Measurements from ENCODE around the gene LCLAT1.
A peak's percentile ranks its signal among the peaks of the same experiment; 100 is the strongest.

Gene LCLAT1

DNA sequence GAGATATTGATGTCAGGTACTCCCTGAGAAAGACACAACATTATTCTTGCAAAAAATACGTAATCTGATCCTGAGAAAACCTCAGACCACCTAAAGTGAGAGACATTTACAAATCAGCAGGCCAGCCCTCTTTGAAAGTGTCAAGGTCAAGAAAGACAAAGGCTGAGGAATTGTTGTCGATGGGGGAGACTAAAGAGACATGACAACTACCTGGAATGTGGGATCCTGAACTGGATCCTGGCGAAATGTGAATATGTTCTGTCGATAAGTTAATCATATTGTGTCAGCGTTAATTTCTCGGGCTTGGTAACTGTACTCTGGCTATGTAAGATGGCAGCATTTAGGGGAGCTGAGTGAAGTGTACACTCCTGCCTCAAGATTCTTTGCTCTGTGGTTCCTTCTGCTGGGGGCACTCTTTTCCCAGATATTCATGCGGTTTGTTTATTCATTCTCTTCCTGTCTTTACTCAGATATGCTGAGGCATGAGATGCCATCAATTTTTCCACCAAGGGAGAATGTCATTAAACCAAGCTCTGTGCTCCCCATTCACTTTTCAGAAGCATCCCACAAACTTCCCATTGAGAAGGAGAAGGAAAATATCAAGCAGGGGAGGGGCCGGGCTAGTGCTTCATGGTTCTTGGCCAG lies 205.3 kb downstream of the LCLAT1 start:
- ChIA-PET POLR2A (no interaction called here), CTCF (interaction anchor here (0.6 to 3.2 kb wide), 3 partner anchors 59 to 488 kb away, joined by 5 to 14 read pairs (median 6); no protein-coding TSS in a partner anchor)
- Histone ChIP-seq H3K27ac (ENCODE audit: extremely low read depth, low read depth, low read length) (no peak overlapping the region), H3K4me1 (ENCODE audit: control insufficient read depth, insufficient read depth, low read length) (no peaks in the 10 kb centered on the region), H3K4me3 (ENCODE audit: low read depth, low read length) (no peak overlapping the region), H3K9me3 (ENCODE audit: control insufficient read depth, insufficient read depth, low read depth, low read length) (no peaks in the 10 kb centered on the region), H3K36me3 (ENCODE audit: control insufficient read depth in 2 of 2, insufficient read depth in 1 of 2, low read length in 2 of 2) (no peaks in the 10 kb centered on the region)
- TF ChIP-seq MYNN (tag by site-specific recombination; IDR thresholded peaks at IDR 0.05; ENCODE audit: borderline replicate concordance) (no peak), ZNF121 (tag by site-specific recombination; IDR thresholded peaks at IDR 0.05) (no peak), ZNF404 (tag by site-specific recombination; IDR thresholded peaks at IDR 0.05) (no peak), ZNF248 (tag by site-specific recombination; IDR thresholded peaks at IDR 0.05) (no peak), ZNF658 (tag by site-specific recombination; IDR thresholded peaks at IDR 0.05) (no peak), ZNF629 (tag by site-specific recombination; IDR thresholded peaks at IDR 0.05) (no peak), ZNF354C (tag by site-specific recombination; IDR thresholded peaks at IDR 0.05; ENCODE audit: borderline replicate concordance, low read depth) (no peak), ZNF146 (tag by site-specific recombination; IDR thresholded peaks at IDR 0.05) (no peak), SCRT2 (tag by site-specific recombination; IDR thresholded peaks at IDR 0.05) (no peak), ZIC2 (tag by site-specific recombination; IDR thresholded peaks at IDR 0.05) (no peak), ZNF701 (tag by site-specific recombination; IDR thresholded peaks at IDR 0.05) (no peak), KLF1 (tag by site-specific recombination; IDR thresholded peaks at IDR 0.05) (no peak), ZNF837 (tag by site-specific recombination; IDR thresholded peaks at IDR 0.05) (no peak), ZFP37 (tag by site-specific recombination; IDR thresholded peaks at IDR 0.05) (no peak), ZNF623 (tag by site-specific recombination; IDR thresholded peaks at IDR 0.05) (no peak)

DNA sequence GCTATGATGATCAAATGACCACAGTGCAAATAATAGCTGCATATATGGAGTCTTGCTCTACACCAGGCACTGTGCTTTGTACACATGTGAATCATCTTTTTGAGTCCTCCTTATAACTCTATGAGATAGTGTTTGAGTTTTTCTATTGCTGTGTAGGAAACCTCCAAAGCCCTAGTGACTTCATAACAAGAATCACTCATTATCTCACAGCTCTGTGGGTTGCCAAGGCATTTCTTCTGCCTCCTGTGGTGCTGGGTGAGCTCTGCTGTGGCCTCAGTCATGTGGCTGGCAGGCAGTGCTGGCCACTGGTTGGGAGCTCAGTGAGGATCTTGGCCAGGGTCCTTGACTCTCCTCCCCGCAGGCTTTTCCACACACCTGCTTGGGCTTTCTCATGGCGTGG lies 206.8 kb downstream of the LCLAT1 start:
- ChIA-PET CTCF (interaction anchor here (0.6 to 3.2 kb wide), 6 partner anchors 58 to 745 kb away, joined by 3 to 14 read pairs (median 4); no protein-coding TSS in a partner anchor), POLR2A (interaction anchor here (0.5 kb wide), 1 partner anchor 450 kb away, joined by 3 read pairs; no protein-coding TSS in a partner anchor)
- TF ChIP-seq ZNF560 (tag by site-specific recombination; IDR thresholded peaks at IDR 0.05; ENCODE audit: borderline replicate concordance) (no peak), ZNF776 (tag by site-specific recombination; IDR thresholded peaks at IDR 0.05; ENCODE audit: borderline replicate concordance) (no peak), ZNF473 (tag by site-specific recombination; IDR thresholded peaks at IDR 0.05) (no peak), GLI2 (tag by site-specific recombination; IDR thresholded peaks at IDR 0.05; ENCODE audit: borderline replicate concordance, low read depth) (no peak), HOXC10 (CRISPR knock-in tag; IDR thresholded peaks at IDR 0.05) (no peak), GLIS1 (tag by site-specific recombination; IDR thresholded peaks at IDR 0.05) (0 out of 2 replicates have a peak, but pooled peaks have one; percentile 9), ZIC2 (tag by site-specific recombination; IDR thresholded peaks at IDR 0.05) (peak; percentile 72), ZNF138 (tag by site-specific recombination; IDR thresholded peaks at IDR 0.05; ENCODE audit: borderline replicate concordance) (no peak)
- Histone ChIP-seq H3K9me3 (ENCODE audit: control insufficient read depth, insufficient read depth, low read depth, low read length) (no peaks in the 10 kb centered on the region), H3K4me1 (ENCODE audit: control insufficient read depth, insufficient read depth, low read length) (no peaks in the 10 kb centered on the region), H3K4me3 (ENCODE audit: low read depth, low read length) (no peak overlapping the region), H3K27ac (ENCODE audit: extremely low read depth, low read depth, low read length) (no peak overlapping the region), H3K36me3 (ENCODE audit: control insufficient read depth in 2 of 2, insufficient read depth in 1 of 2, low read length in 2 of 2) (no peaks in the 10 kb centered on the region)

DNA sequence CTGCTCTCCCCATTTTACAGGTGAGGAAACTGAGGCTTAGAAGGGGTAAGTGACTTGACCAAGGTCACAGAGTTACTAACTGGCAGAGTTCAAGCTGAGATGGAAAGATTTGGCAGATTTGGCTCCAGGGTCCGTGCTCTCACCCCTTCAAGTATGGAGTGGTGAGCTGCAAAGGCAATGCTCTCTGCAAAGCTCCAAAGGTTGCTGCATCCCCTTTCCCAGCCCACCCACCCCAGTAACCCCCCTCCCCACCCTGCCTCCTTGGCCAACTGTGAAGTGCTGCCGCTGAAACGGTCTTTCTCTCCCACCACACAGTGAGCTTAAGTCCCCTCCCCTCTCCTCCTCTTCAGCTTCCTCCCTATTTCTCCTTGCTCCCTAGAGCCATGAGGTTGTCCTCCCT lies 207.4 kb downstream of the LCLAT1 start:
- Histone ChIP-seq H3K27ac (ENCODE audit: extremely low read depth, low read depth, low read length) (no peak overlapping the region), H3K9me3 (ENCODE audit: control insufficient read depth, insufficient read depth, low read depth, low read length) (no peaks in the 10 kb centered on the region), H3K36me3 (ENCODE audit: control insufficient read depth in 2 of 2, insufficient read depth in 1 of 2, low read length in 2 of 2) (no peaks in the 10 kb centered on the region), H3K4me1 (ENCODE audit: control insufficient read depth, insufficient read depth, low read length) (no peaks in the 10 kb centered on the region), H3K4me3 (ENCODE audit: low read depth, low read length) (no peak overlapping the region)
- POLR2A ChIA-PET = no interaction called here
- CTCF ChIA-PET = interaction anchor here (0.7 to 3.2 kb wide), 4 partner anchors 57 to 489 kb away, joined by 3 to 14 read pairs (median 4); no protein-coding TSS in a partner anchor
- TF ChIP-seq ZNF426 (tag by site-specific recombination; IDR thresholded peaks at IDR 0.05) (no peak), ZFP37 (tag by site-specific recombination; IDR thresholded peaks at IDR 0.05) (no peak), ZBTB20 (tag by site-specific recombination; IDR thresholded peaks at IDR 0.05) (no peak), ZNF707 (tag by site-specific recombination; IDR thresholded peaks at IDR 0.05) (no peak), ZNF24 (tag by site-specific recombination; IDR thresholded peaks at IDR 0.05) (no peak), BCL11B (tag by site-specific recombination; IDR thresholded peaks at IDR 0.05; ENCODE audit: low read depth) (no peak), SP2 (tag by site-specific recombination; IDR thresholded peaks at IDR 0.05) (no peak), SCRT2 (tag by site-specific recombination; IDR thresholded peaks at IDR 0.05) (no peak), ZNF10 (tag by site-specific recombination; IDR thresholded peaks at IDR 0.05) (no peak), ZNF292 (tag by site-specific recombination; IDR thresholded peaks at IDR 0.05; ENCODE audit: borderline replicate concordance, low read depth) (no peak)
- TF ChIP-seq, protein P1, sequence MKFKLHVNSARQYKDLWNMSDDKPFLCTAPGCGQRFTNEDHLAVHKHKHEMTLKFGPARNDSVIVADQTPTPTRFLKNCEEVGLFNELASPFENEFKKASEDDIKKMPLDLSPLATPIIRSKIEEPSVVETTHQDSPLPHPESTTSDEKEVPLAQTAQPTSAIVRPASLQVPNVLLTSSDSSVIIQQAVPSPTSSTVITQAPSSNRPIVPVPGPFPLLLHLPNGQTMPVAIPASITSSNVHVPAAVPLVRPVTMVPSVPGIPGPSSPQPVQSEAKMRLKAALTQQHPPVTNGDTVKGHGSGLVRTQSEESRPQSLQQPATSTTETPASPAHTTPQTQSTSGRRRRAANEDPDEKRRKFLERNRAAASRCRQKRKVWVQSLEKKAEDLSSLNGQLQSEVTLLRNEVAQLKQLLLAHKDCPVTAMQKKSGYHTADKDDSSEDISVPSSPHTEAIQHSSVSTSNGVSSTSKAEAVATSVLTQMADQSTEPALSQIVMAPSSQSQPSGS (tag by site-specific recombination; IDR thresholded peaks at IDR 0.05; ENCODE audit: low read depth) = no peak
- TF ChIP-seq, protein P2, sequence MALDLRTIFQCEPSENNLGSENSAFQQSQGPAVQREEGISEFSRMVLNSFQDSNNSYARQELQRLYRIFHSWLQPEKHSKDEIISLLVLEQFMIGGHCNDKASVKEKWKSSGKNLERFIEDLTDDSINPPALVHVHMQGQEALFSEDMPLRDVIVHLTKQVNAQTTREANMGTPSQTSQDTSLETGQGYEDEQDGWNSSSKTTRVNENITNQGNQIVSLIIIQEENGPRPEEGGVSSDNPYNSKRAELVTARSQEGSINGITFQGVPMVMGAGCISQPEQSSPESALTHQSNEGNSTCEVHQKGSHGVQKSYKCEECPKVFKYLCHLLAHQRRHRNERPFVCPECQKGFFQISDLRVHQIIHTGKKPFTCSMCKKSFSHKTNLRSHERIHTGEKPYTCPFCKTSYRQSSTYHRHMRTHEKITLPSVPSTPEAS (tag by site-specific recombination; IDR thresholded peaks at IDR 0.05) = no peak

Data from HEK293 (cell line).